Neural progenitor cell (in vitro differentiated cells): ENCODE data around the gene PRDM5.

Experiments used
- EZH2phosphoT487 ChIP-seq: fragments of 200-600 bp; sonication (generic); IDR thresholded peaks from 2 replicates; pipeline ENCODE4 v1.6.1; 2017; ENCODE audit warnings: antibody characterized with exemption
- TF ChIP-seq, protein P1 (sequence below): fragments of 200-600 bp; sonication (generic); IDR thresholded peaks from 2 replicates; pipeline ENCODE4 v1.5.1; 2017; ENCODE audit warnings: antibody characterized with exemption, mild to moderate bottlenecking

DNA sequence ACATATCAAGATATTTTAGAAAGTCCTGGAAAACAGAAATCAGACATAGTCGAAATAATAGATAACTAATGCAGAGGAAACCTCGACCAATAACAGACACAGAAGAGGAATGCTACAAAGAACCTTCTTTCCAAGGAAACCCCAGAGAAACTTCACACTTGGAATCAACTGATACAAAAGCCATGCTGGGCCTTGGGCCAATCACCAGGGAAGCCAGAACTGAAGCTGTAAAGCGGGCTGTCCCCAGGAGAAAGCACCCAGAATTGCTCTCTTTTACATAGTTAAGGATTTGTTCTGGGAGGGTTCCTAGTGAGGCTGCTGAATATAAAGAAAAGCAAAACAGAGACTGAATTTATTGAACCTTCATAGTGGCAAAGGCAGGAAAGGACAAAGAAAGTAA lies 100.5 kb downstream of the PRDM5 start:
- TF ChIP-seq, protein P1, sequence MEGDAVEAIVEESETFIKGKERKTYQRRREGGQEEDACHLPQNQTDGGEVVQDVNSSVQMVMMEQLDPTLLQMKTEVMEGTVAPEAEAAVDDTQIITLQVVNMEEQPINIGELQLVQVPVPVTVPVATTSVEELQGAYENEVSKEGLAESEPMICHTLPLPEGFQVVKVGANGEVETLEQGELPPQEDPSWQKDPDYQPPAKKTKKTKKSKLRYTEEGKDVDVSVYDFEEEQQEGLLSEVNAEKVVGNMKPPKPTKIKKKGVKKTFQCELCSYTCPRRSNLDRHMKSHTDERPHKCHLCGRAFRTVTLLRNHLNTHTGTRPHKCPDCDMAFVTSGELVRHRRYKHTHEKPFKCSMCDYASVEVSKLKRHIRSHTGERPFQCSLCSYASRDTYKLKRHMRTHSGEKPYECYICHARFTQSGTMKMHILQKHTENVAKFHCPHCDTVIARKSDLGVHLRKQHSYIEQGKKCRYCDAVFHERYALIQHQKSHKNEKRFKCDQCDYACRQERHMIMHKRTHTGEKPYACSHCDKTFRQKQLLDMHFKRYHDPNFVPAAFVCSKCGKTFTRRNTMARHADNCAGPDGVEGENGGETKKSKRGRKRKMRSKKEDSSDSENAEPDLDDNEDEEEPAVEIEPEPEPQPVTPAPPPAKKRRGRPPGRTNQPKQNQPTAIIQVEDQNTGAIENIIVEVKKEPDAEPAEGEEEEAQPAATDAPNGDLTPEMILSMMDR = no peak
- TF ChIP-seq EZH2phosphoT487 = no peak
